CD8-positive, alpha-beta memory T cell (primary cell): ENCODE results near the gene RC3H2. TPM values are rescaled to one million over a fixed set of nuclear protein-coding genes. Genes with fewer than 3 reads are reported as not detected.
A peak's percentile ranks its signal among the peaks of the same experiment; 100 is the strongest.
"Not testable (repeated sequence)": the region's sequence is repeated elsewhere in the genome, so short reads cannot be mapped to it uniquely, and the experiment has no call there.

ENCODE experiments used
- CTCF ChIA-PET: fragments of 350-600 bp; sonication (Branson Sonifier 250); formaldehyde crosslinking; loops from one replicate; lab custom pipeline; 2021; ENCODE audit warnings: antibody characterized with exemption; lab: Charles Lee
- POLR2A ChIA-PET: fragments of 350-600 bp; sonication (Branson Sonifier 250); formaldehyde crosslinking; loops from one replicate; lab custom pipeline; 2021; ENCODE audit warnings: antibody characterized with exemption; lab: Charles Lee
- DNase-seq, 5 donors: peaks; one replicate each; pipeline versions ENCODE4 v3.0.0 to v3.0.0-alpha.2; 2020 to 2022; ENCODE audit warnings: mixed read lengths in 1 of 5
- H3K27ac ChIP-seq: one replicate; pipeline ENCODE4 v1.7.0; 2013; ENCODE audit warnings: low read depth, mild to moderate bottlenecking, low read length, moderate library complexity
- H3K27me3 ChIP-seq: 2 replicates; pipeline ENCODE4 v1.7.0; 2013; ENCODE audit warnings: low read length, mild to moderate bottlenecking; ENCODE audit not compliant: insufficient read depth, poor library complexity, severe bottlenecking
- H3K36me3 ChIP-seq: 2 replicates; pipeline ENCODE4 v1.7.0; 2013; ENCODE audit warnings: mild to moderate bottlenecking, low read length, moderate library complexity; ENCODE audit not compliant: insufficient read depth
- H3K4me1 ChIP-seq: 2 replicates; pipeline ENCODE4 v1.7.0; 2013; ENCODE audit warnings: mild to moderate bottlenecking, low read length, moderate library complexity; ENCODE audit not compliant: insufficient read depth
- H3K4me3 ChIP-seq: 2 replicates; pipeline ENCODE4 v1.7.0; 2013; ENCODE audit warnings: mild to moderate bottlenecking, low read length
- H3K9me3 ChIP-seq: 2 replicates; pipeline ENCODE4 v1.7.0; 2013; ENCODE audit warnings: mild to moderate bottlenecking, low read length
- H3K27ac Mint-ChIP-seq, 8 donors: one replicate each; pipeline ENCODE4 v1.8.0; 2020 to 2021; ENCODE audit warnings: mixed read lengths in 8 of 8, mild to moderate bottlenecking in 6 of 8, inconsistent platforms in 3 of 8, moderate library complexity in 3 of 8
- H3K27me3 Mint-ChIP-seq, 2 donors: one replicate each; pipeline ENCODE4 v1.8.0; 2020 to 2021; ENCODE audit warnings: mixed read lengths in 2 of 2, mild to moderate bottlenecking in 1 of 2, moderate library complexity in 1 of 2
- H3K36me3 Mint-ChIP-seq, 3 donors: one replicate each; pipeline ENCODE4 v1.8.0; 2020 to 2021; ENCODE audit warnings: mixed read lengths in 3 of 3, inconsistent platforms in 1 of 3, mild to moderate bottlenecking in 1 of 3
- H3K4me1 Mint-ChIP-seq, 3 donors: one replicate each; pipeline ENCODE4 v1.8.0; 2020 to 2021; ENCODE audit warnings: mixed read lengths in 3 of 3, inconsistent platforms in 1 of 3, mild to moderate bottlenecking in 1 of 3
- H3K4me3 Mint-ChIP-seq, 7 donors: one replicate each; pipeline ENCODE4 v1.8.0; 2020 to 2021; ENCODE audit warnings: mixed read lengths in 7 of 7, mild to moderate bottlenecking in 6 of 7, moderate library complexity in 4 of 7, inconsistent platforms in 2 of 7
- H3K9me3 Mint-ChIP-seq, 5 donors: one replicate each; pipeline ENCODE4 v1.8.0; 2020 to 2022; ENCODE audit warnings: mixed read lengths in 5 of 5, mild to moderate bottlenecking in 3 of 5, moderate library complexity in 2 of 5, inconsistent platforms in 1 of 5
- polyA plus RNA-seq: library from polyadenylated mRNA; unstranded; fragments of 300-500 nt; fragmentation: Illumina TruSeq; gene quantifications from one replicate; pipeline ENCODE4 v1.2.3, GENCODE V29; 2021
- total RNA-seq, 2 experiments: library from RNA; stranded (reverse); gene quantifications; one replicate each; pipeline ENCODE4 v1.2.3, GENCODE V29; 2021

RC3H2 gene
- total and polyA plus RNA-seq, 3 experiments from 2014 or later, result 32.1 to 34.4 (median 34.0) TPM

DNA sequence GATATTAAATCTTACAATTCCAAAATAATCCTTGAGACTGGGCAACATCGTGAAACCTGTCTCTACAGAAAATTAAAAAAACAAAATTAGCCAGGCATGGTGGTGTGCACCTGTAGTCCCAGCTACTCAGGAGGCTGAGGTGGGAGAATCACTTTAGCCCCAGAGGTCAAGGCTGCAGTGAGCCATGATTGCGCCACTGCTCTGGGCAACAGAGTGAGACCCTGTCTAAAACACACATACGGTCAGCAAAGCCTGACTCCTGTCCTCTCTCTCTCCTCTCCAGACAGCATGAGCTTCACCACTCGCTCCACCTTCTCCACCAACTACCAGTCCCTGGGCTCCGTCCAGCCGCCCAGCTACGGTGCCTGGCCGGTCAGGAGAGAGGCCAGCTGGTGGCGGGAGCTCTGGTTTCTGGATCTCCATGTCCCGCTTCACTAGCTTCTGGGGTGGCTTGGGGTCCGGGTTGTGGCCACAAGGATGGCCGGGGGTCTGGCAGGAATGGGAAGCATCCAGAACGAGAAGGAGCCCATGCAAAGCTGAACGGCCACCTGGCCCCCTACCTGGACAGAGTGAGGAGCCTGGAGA, 67.8 kb downstream of the RC3H2 start:
- POLR2A ChIA-PET, result no interaction called here

DNA sequence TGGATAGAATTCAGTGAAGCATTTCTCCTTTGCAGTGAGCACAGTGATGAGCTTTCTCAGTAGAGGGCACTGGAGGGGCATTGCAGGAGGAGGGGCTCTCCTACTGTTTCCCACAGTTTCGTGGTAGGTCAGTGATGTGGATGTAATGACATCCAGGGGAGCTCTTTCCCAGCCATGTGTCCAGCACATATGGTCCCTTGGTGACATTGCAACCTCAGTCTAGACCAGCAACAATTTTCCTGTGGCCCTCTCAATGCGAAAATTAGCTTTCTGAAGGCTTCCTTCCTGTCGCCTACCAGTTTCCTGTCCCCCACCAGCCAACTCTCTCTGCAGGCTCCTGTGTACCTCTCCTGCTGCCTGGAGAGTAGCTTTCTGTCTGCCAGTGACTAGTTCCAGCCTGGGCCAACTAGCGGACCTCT, 69.8 kb downstream of the RC3H2 start:
- Mint-ChIP-seq H3K27ac (peak overlapping the region; percentile 2 to 90 (median 65)), H3K4me3 (peak overlapping the region; percentile 41 to 81 (median 72)), H3K4me1 (peaks cover 16 to 25% (median 16%) of the 10 kb centered on the region in 3 donors), H3K9me3 (peaks cover 0 to 6% (median 3%) of the 10 kb centered on the region in 5 donors), H3K36me3 (no peaks in the 10 kb centered on the region), H3K27me3 (no peaks in the 10 kb centered on the region)
- Histone ChIP-seq H3K9me3 (no peaks in the 10 kb centered on the region), H3K4me1 (peaks cover 12% of the 10 kb centered on the region), H3K4me3 (no peak overlapping the region), H3K36me3 (no peaks in the 10 kb centered on the region), H3K27ac (no peak overlapping the region), H3K27me3 (no peaks in the 10 kb centered on the region)
- peak in 1 of 5 donors; percentile 37 for DNase-seq
- CTCF ChIA-PET, result interaction anchor here (0.7 to 1.7 kb wide), 6 partner anchors 17 to 736 kb away, joined by 3 to 4 read pairs (median 3); no protein-coding TSS in a partner anchor
- POLR2A ChIA-PET, result no interaction called here

More for the DNA sequence above, 67.8 kb downstream of the RC3H2 start:
- Mint-ChIP-seq H3K36me3 (no peaks in the 10 kb centered on the region), H3K27ac (no peak overlapping the region), H3K4me1 (peaks cover 13 to 25% (median 14%) of the 10 kb centered on the region in 3 donors), H3K4me3 (no peak overlapping the region), H3K9me3 (peaks cover 0 to 6% (median 3%) of the 10 kb centered on the region in 5 donors), H3K27me3 (no peaks in the 10 kb centered on the region)
- Histone ChIP-seq H3K9me3 (no peaks in the 10 kb centered on the region), H3K4me3 (no peak overlapping the region), H3K27me3 (no peaks in the 10 kb centered on the region), H3K36me3 (no peaks in the 10 kb centered on the region), H3K4me1 (peaks cover 12% of the 10 kb centered on the region), H3K27ac (no peak overlapping the region)
- CTCF ChIA-PET, result no interaction called here
- DNase-seq, result no peak

DNA sequence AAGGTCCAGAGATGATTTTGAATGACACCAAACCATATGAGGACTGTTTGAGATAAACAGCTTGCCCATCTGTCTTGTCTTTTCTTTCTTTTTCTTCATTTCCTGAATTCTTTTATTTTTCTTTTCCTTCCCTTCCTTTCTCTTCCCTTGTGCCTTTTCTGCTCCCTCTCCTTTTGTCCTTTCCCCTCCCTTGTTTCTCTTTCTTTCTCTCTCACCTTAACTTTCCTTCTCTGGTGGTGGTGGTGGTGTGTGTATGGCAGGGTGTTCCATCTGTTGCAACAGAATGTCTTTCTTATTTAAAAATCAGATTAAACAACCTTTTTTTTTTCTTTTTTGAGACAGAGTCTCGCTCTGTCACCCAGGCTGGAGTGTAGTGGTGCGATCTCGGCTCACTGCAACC, 73.0 kb downstream of the RC3H2 start:
- Mint-ChIP-seq H3K27me3 (no peaks in the 10 kb centered on the region), H3K4me1 (peaks cover 27 to 31% (median 30%) of the 10 kb centered on the region in 3 donors), H3K9me3 (no peaks in the 10 kb centered on the region), H3K36me3 (peaks cover 0 to 8% (median 0%) of the 10 kb centered on the region in 3 donors), H3K27ac (peak overlapping the region in 3 of 8 donors; percentile 15 to 76 (median 64)), H3K4me3 (peak overlapping the region in 3 of 7 donors; percentile 9 to 48 (median 18))
- Histone ChIP-seq H3K27ac (no peak overlapping the region), H3K36me3 (no peaks in the 10 kb centered on the region), H3K4me1 (peaks cover 16% of the 10 kb centered on the region), H3K9me3 (no peaks in the 10 kb centered on the region), H3K4me3 (no peak overlapping the region), H3K27me3 (no peaks in the 10 kb centered on the region)
- ChIA-PET CTCF (no interaction called here), POLR2A (interaction anchor here (0.6 kb wide), 1 partner anchor 13 kb away, joined by 4 read pairs; no protein-coding TSS in a partner anchor)
- no peak for DNase-seq

DNA sequence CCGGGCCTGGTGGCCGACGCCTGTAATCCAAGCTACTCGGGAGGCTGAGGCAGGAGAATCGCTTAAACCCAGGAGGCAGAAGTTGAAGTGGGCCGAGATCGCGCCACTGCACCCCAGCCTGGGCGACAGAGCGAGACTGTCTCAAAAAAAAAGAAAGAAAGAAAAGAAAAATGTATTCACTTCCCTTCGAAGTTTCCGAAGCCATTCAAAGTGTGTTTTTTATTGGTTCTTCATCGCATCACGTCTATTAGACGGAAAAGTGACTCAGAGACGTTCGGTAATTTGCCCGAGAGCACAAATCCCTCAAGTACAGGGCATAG, 76.2 kb downstream of the RC3H2 start:
- peak overlapping the region; percentile 86 for H3K27ac ChIP-seq
- POLR2A ChIA-PET, result interaction anchor here (0.6 to 1.7 kb wide), 6 partner anchors 13 to 763 kb away, joined by 5 to 10 read pairs (median 6); partner anchors contain the start of genes RABGAP1, RC3H2 and ZBTB6
- Mint-ChIP-seq H3K4me3 (peak overlapping the region; percentile 94 to 99 (median 97)), H3K4me1 (peaks cover 36 to 47% (median 40%) of the 10 kb centered on the region in 3 donors), H3K27ac (peak overlapping the region in 7 of 8 donors; percentile 89 to 98 (median 97)), H3K36me3 (peaks cover 0 to 26% (median 3%) of the 10 kb centered on the region in 3 donors)
- H3K36me3 ChIP-seq, DNase-seq, H3K9me3 ChIP-seq, H3K27me3 ChIP-seq, H3K27me3 Mint-ChIP-seq, H3K9me3 Mint-ChIP-seq: not testable (repeated sequence)
- H3K4me1 ChIP-seq, result peaks cover 27% of the 10 kb centered on the region
- CTCF ChIA-PET, result interaction anchor here (1.2 to 1.3 kb wide), 3 partner anchors 9 to 84 kb away, joined by 3 to 4 read pairs (median 3); partner anchors contain the start of genes RC3H2 and ZBTB6
- peak overlapping the region; percentile 81 for H3K4me3 ChIP-seq

DNA sequence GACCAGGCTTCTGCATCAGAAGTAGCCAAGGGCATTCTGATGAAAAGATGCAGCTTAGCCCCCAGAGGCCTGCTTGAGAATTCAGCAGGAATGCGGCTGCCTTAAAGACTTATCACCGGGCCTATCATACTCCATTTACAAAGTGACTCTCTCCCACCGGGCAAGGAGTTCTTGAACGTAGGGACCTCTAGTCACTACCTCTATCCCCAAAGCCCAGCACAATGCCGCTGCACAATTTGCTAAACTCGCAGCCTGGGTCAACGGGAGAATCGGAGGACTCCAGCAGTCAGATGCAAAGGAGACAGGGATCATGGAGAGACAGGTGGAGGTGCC, 77.4 kb downstream of the RC3H2 start:
- Mint-ChIP-seq H3K9me3 (no peaks in the 10 kb centered on the region), H3K27me3 (no peaks in the 10 kb centered on the region), H3K4me1 (peaks cover 40 to 55% (median 52%) of the 10 kb centered on the region in 3 donors), H3K36me3 (peaks cover 0 to 34% (median 11%) of the 10 kb centered on the region in 3 donors), H3K4me3 (peak overlapping the region; percentile 94 to 99 (median 97)), H3K27ac (peak overlapping the region; percentile 89 to 99 (median 97))
- Histone ChIP-seq H3K4me1 (peaks cover 27% of the 10 kb centered on the region), H3K27ac (peak overlapping the region; percentile 86), H3K9me3 (no peaks in the 10 kb centered on the region), H3K4me3 (peak overlapping the region; percentile 81), H3K27me3 (no peaks in the 10 kb centered on the region), H3K36me3 (peaks cover 9% of the 10 kb centered on the region)
- ChIA-PET CTCF (interaction anchor here (0.7 to 1.2 kb wide), 5 partner anchors 8 to 729 kb away, joined by 3 read pairs; partner anchors contain the start of gene ZBTB6), POLR2A (interaction anchor here (0.6 to 1.7 kb wide), 6 partner anchors 12 to 563 kb away, joined by 3 to 10 read pairs (median 6); partner anchors contain the start of genes MRRF, RABGAP1, RBM18 and RC3H2)
- no peak for DNase-seq

DNA sequence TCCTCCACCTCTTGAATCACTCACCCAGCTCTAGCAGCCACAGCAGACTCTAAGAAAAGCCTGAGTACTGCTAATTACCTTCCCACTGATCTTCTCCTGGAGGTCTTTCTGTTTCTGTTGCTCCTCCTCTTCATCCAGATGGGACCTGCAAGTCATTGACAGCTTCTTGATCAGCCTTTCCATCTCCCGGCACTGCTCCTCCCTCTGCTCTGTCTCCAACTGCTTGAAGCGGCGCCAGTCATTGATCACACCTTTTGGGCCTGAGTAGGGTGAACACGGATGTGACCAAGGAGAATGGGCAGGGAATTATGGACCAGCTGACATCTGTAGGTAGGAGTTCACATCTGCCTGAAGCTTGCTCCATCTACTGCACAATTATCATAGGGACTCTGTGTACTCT, 82.2 kb downstream of the RC3H2 start:
- no peaks in the 10 kb centered on the region for H3K27me3 ChIP-seq
- peaks cover 27% of the 10 kb centered on the region for H3K4me1 ChIP-seq
- H3K9me3 ChIP-seq, result no peaks in the 10 kb centered on the region
- POLR2A ChIA-PET, result no interaction called here
- no peaks in the 10 kb centered on the region for H3K9me3 Mint-ChIP-seq
- H3K4me3 ChIP-seq, result no peak overlapping the region
- H3K27me3 Mint-ChIP-seq, result no peaks in the 10 kb centered on the region
- peak overlapping the region in 1 of 7 donors; percentile 46 for H3K4me3 Mint-ChIP-seq
- H3K36me3 Mint-ChIP-seq, result peaks cover 0 to 59% (median 19%) of the 10 kb centered on the region in 3 donors
- CTCF ChIA-PET, result no interaction called here
- no peak overlapping the region for H3K27ac ChIP-seq
- peaks cover 54 to 77% (median 72%) of the 10 kb centered on the region in 3 donors for H3K4me1 Mint-ChIP-seq
- peak overlapping the region in 6 of 8 donors; percentile 4 to 77 (median 42) for H3K27ac Mint-ChIP-seq
- DNase-seq, result no peak
- peaks cover 28% of the 10 kb centered on the region for H3K36me3 ChIP-seq

DNA sequence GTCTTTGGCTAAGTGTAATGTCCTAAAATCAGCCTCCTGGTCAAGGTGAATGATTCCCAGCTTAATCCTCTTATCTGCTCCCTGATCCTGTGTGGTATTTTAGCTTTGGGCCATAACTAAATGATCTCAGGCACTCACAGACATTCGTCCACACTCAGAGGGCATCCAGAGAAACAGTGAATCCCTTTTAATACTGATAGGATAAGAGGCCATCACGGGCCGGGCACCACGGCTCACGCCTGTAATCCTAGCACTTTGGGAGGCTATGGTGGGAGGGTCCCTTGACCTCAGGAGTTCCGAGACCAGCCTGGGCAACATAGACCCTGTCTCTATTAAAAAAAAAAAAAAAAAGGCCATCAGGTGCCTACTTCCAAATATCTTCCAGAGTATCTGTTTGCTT, 83.1 kb downstream of the RC3H2 start:
- no peak for DNase-seq
- Mint-ChIP-seq H3K27me3 (no peaks in the 10 kb centered on the region), H3K4me3 (no peak overlapping the region), H3K4me1 (peaks cover 48 to 70% (median 67%) of the 10 kb centered on the region in 3 donors), H3K9me3 (no peaks in the 10 kb centered on the region), H3K36me3 (peaks cover 0 to 60% (median 19%) of the 10 kb centered on the region in 3 donors), H3K27ac (peak overlapping the region in 2 of 8 donors; percentile 54 to 77)
- Histone ChIP-seq H3K27ac (no peak overlapping the region), H3K9me3 (no peaks in the 10 kb centered on the region), H3K27me3 (no peaks in the 10 kb centered on the region), H3K36me3 (peaks cover 28% of the 10 kb centered on the region), H3K4me1 (peaks cover 21% of the 10 kb centered on the region), H3K4me3 (no peak overlapping the region)
- ChIA-PET POLR2A (no interaction called here), CTCF (no interaction called here)
